Activated CD8-positive, alpha-beta memory T cell treated with anti-CD3 and anti-CD28 coated beads for 48 hours (primary cell): ENCODE measurements around the gene ARAF.
A peak's percentile ranks its signal among the peaks of the same experiment; 100 is the strongest.

ENCODE experiments used
- DNase-seq, 3 experiments: peaks; one replicate each; pipeline ENCODE4 v3.0.0-alpha.2; 2020; ENCODE audit warnings: low read depth in 2 of 3, low spot score in 2 of 3

The ARAF gene

DNA sequence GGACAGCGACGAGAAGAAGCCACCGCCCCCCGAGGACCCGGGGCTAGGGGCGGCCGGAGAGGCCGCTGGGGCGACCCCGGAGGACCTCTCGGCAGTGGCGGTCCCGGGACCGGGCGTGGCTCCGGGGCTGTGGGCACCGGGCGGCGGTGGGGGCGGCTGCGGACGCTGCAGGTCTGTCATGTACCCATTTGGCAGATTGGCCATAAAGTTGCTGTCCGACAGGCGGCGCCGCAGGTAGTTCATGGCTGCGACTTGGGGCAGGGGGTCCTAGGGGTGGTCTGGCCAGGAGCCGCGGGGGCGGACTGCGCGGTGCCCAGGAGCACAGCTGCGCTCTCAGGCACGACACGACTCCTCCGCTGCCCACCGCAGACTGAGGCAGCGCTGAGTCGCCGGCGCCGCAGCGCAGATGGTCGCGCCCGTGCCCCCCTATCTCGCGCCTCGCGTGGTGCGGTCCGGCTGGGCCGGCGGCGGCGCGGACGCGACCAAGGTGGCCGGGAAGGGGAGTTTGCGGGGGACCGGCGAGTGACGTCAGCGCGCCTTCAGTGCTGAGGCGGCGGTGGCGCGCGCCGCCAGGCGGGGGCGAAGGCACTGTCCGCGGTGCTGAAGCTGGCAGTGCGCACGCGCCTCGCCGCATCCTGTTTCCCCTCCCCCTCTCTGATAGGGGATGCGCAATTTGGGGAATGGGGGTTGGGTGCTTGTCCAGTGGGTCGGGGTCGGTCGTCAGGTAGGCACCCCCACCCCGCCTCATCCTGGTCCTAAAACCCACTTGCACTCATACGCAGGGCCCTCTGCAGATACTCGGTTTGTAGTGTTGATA lies 58.7 kb downstream of the ARAF start, which contains the start of gene SYN1:
TSS of gene SYN1 (minus strand) at position 372 of the 817 bp plus-strand sequence. CDS start at position 243, 129 bp downstream.
- DNase-seq = peak; percentile 29 to 62 (median 44)

DNA sequence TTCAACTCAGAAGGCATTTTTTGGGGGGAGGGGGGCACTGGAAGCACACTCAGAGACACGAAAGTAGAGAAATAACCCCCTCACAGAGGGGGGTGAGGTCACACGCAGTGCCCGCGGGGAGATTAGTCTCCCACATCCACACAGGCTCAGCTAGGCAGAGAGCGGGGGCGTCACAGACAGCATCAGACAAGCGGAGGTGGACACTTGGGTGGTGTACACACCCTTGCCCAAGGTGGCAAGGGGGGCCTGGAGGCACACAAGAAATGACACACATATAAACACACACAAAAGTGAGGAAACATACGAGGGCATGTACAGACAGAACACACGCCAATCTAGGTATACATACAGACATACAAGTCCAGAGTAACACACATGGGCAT lies 59.3 kb downstream of the ARAF start:
- no peak for DNase-seq
